Activated T-cell treated with anti-CD3 and anti-CD28 coated beads, Interleukin-2, amount 50 U/mL, for 4 hours (primary cell): Measurements from ENCODE around the gene SYN1. TPM values are rescaled to one million over a fixed set of nuclear protein-coding genes. Genes with fewer than 3 reads are reported as not detected.

Source experiments
- ATAC-seq, 2 donors: fragments of 200-7000 bp; cut with Tn5 transposase; one replicate each; pipeline ENCODE4 v1.10.0; 2021
- DNase-seq: peaks from one replicate; pipeline ENCODE4 v3.0.0-alpha.2; 2020
- H3K27me3 Mint-ChIP-seq: one replicate; pipeline ENCODE4 v1.8.0; 2021; ENCODE audit warnings: low read depth, mixed read lengths
- H3K36me3 Mint-ChIP-seq: one replicate; pipeline ENCODE4 v1.8.0; 2022; ENCODE audit warnings: mixed read lengths; ENCODE audit not compliant: insufficient read depth
- H3K4me1 Mint-ChIP-seq: one replicate; pipeline ENCODE4 v1.8.0; 2021; ENCODE audit warnings: low read depth, mixed read lengths
- H3K4me3 Mint-ChIP-seq: one replicate; pipeline ENCODE4 v1.8.0; 2021; ENCODE audit warnings: mild to moderate bottlenecking, moderate library complexity, mixed read lengths
- H3K9me3 Mint-ChIP-seq: one replicate; pipeline ENCODE4 v1.8.0; 2021; ENCODE audit warnings: mixed read lengths
- total RNA-seq, 3 donors: library from RNA; stranded (reverse); gene quantifications; one replicate each; pipeline ENCODE4 v1.2.1, GENCODE V29; 2021

SYN1 gene
- total RNA-seq, 3 donors from 2014 or later: 0.23 to 0.43 (median 0.24) TPM

GRCh38 chrX:47577901-47578300 is 41.8 kb downstream of the SYN1 start:
- Mint-ChIP-seq H3K4me3 (no peak overlapping the region), H3K27me3 (peaks cover 3% of the 10 kb centered on the region), H3K4me1 (peaks cover 41% of the 10 kb centered on the region), H3K36me3 (no peaks in the 10 kb centered on the region), H3K9me3 (no peaks in the 10 kb centered on the region)
- ATAC-seq: no peak
- no peak for DNase-seq

- H3K9me3 Mint-ChIP-seq: no peaks in the 10 kb centered on the region
- no peak for ATAC-seq
- DNase-seq: no peak
- H3K4me3 Mint-ChIP-seq: no peak overlapping the region
- no peaks in the 10 kb centered on the region for H3K36me3 Mint-ChIP-seq
- peaks cover 43% of the 10 kb centered on the region for H3K4me1 Mint-ChIP-seq
- peaks cover 3% of the 10 kb centered on the region for H3K27me3 Mint-ChIP-seq
Measured at GRCh38 chrX:47577424-47577823, 42.2 kb downstream of the SYN1 start.

- H3K9me3 Mint-ChIP-seq: no peaks in the 10 kb centered on the region
Measured at GRCh38 chrX:47576021-47576898, 43.4 kb downstream of the SYN1 start.

GRCh38 chrX:47574547-47575301 is 44.9 kb downstream of the SYN1 start:
- Mint-ChIP-seq H3K9me3 (no peaks in the 10 kb centered on the region), H3K4me3 (no peak overlapping the region), H3K27me3 (peaks cover 3% of the 10 kb centered on the region), H3K4me1 (peaks cover 29% of the 10 kb centered on the region), H3K36me3 (peaks cover 19% of the 10 kb centered on the region)
- no peak for ATAC-seq
- DNase-seq: no peak

More at GRCh38 chrX:47576021-47576898, 43.4 kb downstream of the SYN1 start:
- ATAC-seq: no peak
- Mint-ChIP-seq H3K36me3 (peaks cover 10% of the 10 kb centered on the region), H3K4me1 (peaks cover 35% of the 10 kb centered on the region), H3K4me3 (no peak overlapping the region), H3K27me3 (peaks cover 3% of the 10 kb centered on the region)
- DNase-seq: no peak

- Mint-ChIP-seq H3K4me1 (peaks cover 24% of the 10 kb centered on the region), H3K9me3 (no peaks in the 10 kb centered on the region), H3K4me3 (no peak overlapping the region), H3K36me3 (peaks cover 21% of the 10 kb centered on the region), H3K27me3 (peaks cover 3% of the 10 kb centered on the region)
- no peak for DNase-seq
- ATAC-seq: peak in 1 of 2 donors; percentile 35
Measured at GRCh38 chrX:47574076-47574546, 45.5 kb downstream of the SYN1 start.

GRCh38 chrX:47573341-47574075 is 46.1 kb downstream of the SYN1 start:
- Mint-ChIP-seq H3K27me3 (peaks cover 3% of the 10 kb centered on the region), H3K36me3 (peaks cover 23% of the 10 kb centered on the region), H3K4me1 (peaks cover 21% of the 10 kb centered on the region), H3K4me3 (no peak overlapping the region), H3K9me3 (no peaks in the 10 kb centered on the region)
- ATAC-seq (peak in 1 of 2 donors; percentile 5), DNase-seq (no peak)

GRCh38 chrX:47572773-47573340 is 46.8 kb downstream of the SYN1 start:
- no peak overlapping the region for H3K4me3 Mint-ChIP-seq
- ATAC-seq (no peak), DNase-seq (no peak)
- H3K36me3 Mint-ChIP-seq: peaks cover 23% of the 10 kb centered on the region
- no peaks in the 10 kb centered on the region for H3K9me3 Mint-ChIP-seq
- peaks cover 3% of the 10 kb centered on the region for H3K27me3 Mint-ChIP-seq
- H3K4me1 Mint-ChIP-seq: peaks cover 15% of the 10 kb centered on the region

- ATAC-seq: no peak
- DNase-seq: no peak
- Mint-ChIP-seq H3K27me3 (peaks cover 2% of the 10 kb centered on the region), H3K36me3 (peaks cover 26% of the 10 kb centered on the region), H3K4me1 (peaks cover 13% of the 10 kb centered on the region), H3K9me3 (no peaks in the 10 kb centered on the region), H3K4me3 (no peak overlapping the region)
Measured at GRCh38 chrX:47571896-47572295, 47.8 kb downstream of the SYN1 start.

- Mint-ChIP-seq H3K4me3 (no peak overlapping the region), H3K36me3 (peaks cover 31% of the 10 kb centered on the region)
Measured at GRCh38 chrX:47571215-47571614, 48.4 kb downstream of the SYN1 start.

GRCh38 chrX:47570794-47571193 is 48.9 kb downstream of the SYN1 start:
- Mint-ChIP-seq H3K27me3 (no peaks in the 10 kb centered on the region), H3K4me3 (no peak overlapping the region), H3K4me1 (peaks cover 12% of the 10 kb centered on the region), H3K9me3 (no peaks in the 10 kb centered on the region), H3K36me3 (peaks cover 32% of the 10 kb centered on the region)
- DNase-seq (no peak), ATAC-seq (no peak)

More at GRCh38 chrX:47571215-47571614, 48.4 kb downstream of the SYN1 start:
- no peaks in the 10 kb centered on the region for H3K9me3 Mint-ChIP-seq
- DNase-seq: no peak
- ATAC-seq: no peak
- no peaks in the 10 kb centered on the region for H3K27me3 Mint-ChIP-seq
- peaks cover 12% of the 10 kb centered on the region for H3K4me1 Mint-ChIP-seq

- Mint-ChIP-seq H3K4me1 (peaks cover 26% of the 10 kb centered on the region), H3K4me3 (no peak overlapping the region), H3K36me3 (peaks cover 37% of the 10 kb centered on the region), H3K27me3 (no peaks in the 10 kb centered on the region), H3K9me3 (no peaks in the 10 kb centered on the region)
- peak; percentile 54 to 68 for ATAC-seq
- no peak for DNase-seq
Measured at GRCh38 chrX:47568656-47569295, 50.9 kb downstream of the SYN1 start.

- Mint-ChIP-seq H3K27me3 (no peaks in the 10 kb centered on the region), H3K4me1 (peaks cover 32% of the 10 kb centered on the region), H3K36me3 (peaks cover 38% of the 10 kb centered on the region), H3K9me3 (no peaks in the 10 kb centered on the region), H3K4me3 (no peak overlapping the region)
- no peak for DNase-seq
- ATAC-seq: no peak
Measured at GRCh38 chrX:47566841-47567240, 52.8 kb downstream of the SYN1 start.

GRCh38 chrX:47564438-47565085 is 55.1 kb downstream of the SYN1 start:
- ATAC-seq (no peak), DNase-seq (no peak)
- Mint-ChIP-seq H3K27me3 (no peaks in the 10 kb centered on the region), H3K4me1 (peaks cover 43% of the 10 kb centered on the region), H3K9me3 (no peaks in the 10 kb centered on the region), H3K4me3 (peak overlapping the region; percentile 33), H3K36me3 (peaks cover 24% of the 10 kb centered on the region)
